Ascending aorta (tissue), 2 donors: ENCODE measurements around the gene LYRM4. TPM values are rescaled to one million over a fixed set of nuclear protein-coding genes. Genes with fewer than 3 reads are reported as not detected.

Source experiments
- DNase-seq, 2 donors: peaks; one replicate each; pipeline ENCODE4 v3.0.0-alpha.2; 2019; ENCODE audit warnings: low spot score in 2 of 2
- H3K27ac ChIP-seq, 2 donors: fragments of 200-600 bp; sonication (generic); one replicate each; pipeline ENCODE4 v1.5.1; 2016 to 2017; ENCODE audit warnings: mild to moderate bottlenecking in 1 of 2
- H3K27me3 ChIP-seq: fragments of 200-600 bp; sonication (generic); one replicate; pipeline ENCODE4 v1.5.1; 2017
- H3K36me3 ChIP-seq, 2 donors: fragments of 200-600 bp; sonication (generic); one replicate each; pipeline ENCODE4 v1.5.1; 2016
- H3K4me1 ChIP-seq, 2 donors: fragments of 200-600 bp; sonication (generic); one replicate each; pipeline ENCODE4 v1.5.1; 2016 to 2017; ENCODE audit warnings: mild to moderate bottlenecking in 1 of 2
- H3K4me3 ChIP-seq, 2 donors: fragments of 200-600 bp; sonication (generic); one replicate each; pipeline ENCODE4 v1.5.1; 2016 to 2017; ENCODE audit warnings: mild to moderate bottlenecking in 1 of 2
- H3K9me3 ChIP-seq, 2 donors: fragments of 200-600 bp; sonication (generic); one replicate each; pipeline ENCODE4 v1.5.1; 2016
- CTCF ChIP-seq, 3 experiments: fragments of 200-600 bp in 2 of 3; fragments of 450-650 bp in 1 of 3; sonication (generic) in 2 of 3; IDR thresholded peaks; one replicate each; pipeline ENCODE4 v1.5.1; 2016 to 2019; ENCODE audit warnings: antibody characterized with exemption in 3 of 3, mild to moderate bottlenecking in 1 of 3, moderate library complexity in 1 of 3
- intact Hi-C: fragments of 100-400 bp; cut with DNase I; formaldehyde crosslinking; loops from one replicate; pipeline ENCODE4 v1.15.1; 2023
- total RNA-seq: library from RNA; depleted of rRNA; stranded (reverse); fragments of >200 nt; gene quantifications from one replicate; pipeline ENCODE4 v1.1.0, GENCODE V29; 2016

Gene LYRM4
- total RNA-seq, 1 donor from 2014 or later, result 10.5 TPM

- H3K4me3 ChIP-seq, result no peak overlapping the region
- no peak for TF ChIP-seq CTCF (IDR thresholded peaks at IDR 0.05)
- H3K36me3 ChIP-seq, result no peaks in the 10 kb centered on the region
- peaks cover 17 to 19% of the 10 kb centered on the region in 2 donors for H3K4me1 ChIP-seq
- peak overlapping the region in 1 of 2 donors; percentile 52 for H3K27ac ChIP-seq
- intact Hi-C loops, result loop anchor here (5.0 to 10.0 kb wide), 2 partner anchors 129 to 207 kb away; partner anchors contain the start of gene RPP40
- H3K9me3 ChIP-seq, result no peaks in the 10 kb centered on the region
- no peak for DNase-seq
- H3K27me3 ChIP-seq, result no peaks in the 10 kb centered on the region
These were observed 49.3 kb downstream of the LYRM4 start for GRCh38 chr6:5211492-5211891.

- Histone ChIP-seq H3K4me1 (peaks cover 26 to 27% of the 10 kb centered on the region in 2 donors), H3K9me3 (no peaks in the 10 kb centered on the region), H3K27ac (peak overlapping the region; percentile 68 to 87), H3K36me3 (no peaks in the 10 kb centered on the region), H3K4me3 (no peak overlapping the region), H3K27me3 (no peaks in the 10 kb centered on the region)
- DNase-seq, result no peak
- intact Hi-C loops, result loop anchor here (5.0 kb wide), 1 partner anchor 54 kb away; the partner anchor contains the start of genes FARS2 and LYRM4
- TF ChIP-seq CTCF (IDR thresholded peaks at IDR 0.05), result no peak
These were observed 52.2 kb downstream of the LYRM4 start for GRCh38 chr6:5208471-5208971.

- H3K27ac ChIP-seq, result peak overlapping the region; percentile 68 to 87
These were observed 52.7 kb downstream of the LYRM4 start for GRCh38 chr6:5208057-5208456.

GRCh38 chr6:5206920-5207561, 53.7 kb downstream of the LYRM4 start:
- DNase-seq, result no peak

More at GRCh38 chr6:5208057-5208456, 52.7 kb downstream of the LYRM4 start:
- no peaks in the 10 kb centered on the region for H3K9me3 ChIP-seq
- peaks cover 26 to 27% of the 10 kb centered on the region in 2 donors for H3K4me1 ChIP-seq
- intact Hi-C loops, result loop anchor here (5.0 kb wide), 1 partner anchor 54 kb away; the partner anchor contains the start of genes FARS2 and LYRM4
- no peaks in the 10 kb centered on the region for H3K36me3 ChIP-seq
- TF ChIP-seq CTCF (IDR thresholded peaks at IDR 0.05), result no peak
- DNase-seq, result no peak
- H3K27me3 ChIP-seq, result no peaks in the 10 kb centered on the region
- H3K4me3 ChIP-seq, result no peak overlapping the region

More at GRCh38 chr6:5206920-5207561, 53.7 kb downstream of the LYRM4 start:
- Histone ChIP-seq H3K4me3 (no peak overlapping the region), H3K4me1 (peaks cover 26 to 27% of the 10 kb centered on the region in 2 donors), H3K27me3 (no peaks in the 10 kb centered on the region), H3K27ac (peak overlapping the region; percentile 66 to 87), H3K9me3 (no peaks in the 10 kb centered on the region), H3K36me3 (no peaks in the 10 kb centered on the region)
- intact Hi-C loops, result loop anchor here (5.0 kb wide), 1 partner anchor 55 kb away; the partner anchor contains the start of genes FARS2 and LYRM4
- TF ChIP-seq CTCF (IDR thresholded peaks at IDR 0.05), result no peak
